ENCODE measurements around the gene OR10J1. TPM values are rescaled to one million over a fixed set of nuclear protein-coding genes. Genes with fewer than 3 reads are reported as not detected.

Gene OR10J1
- polyA plus RNA-seq (ENCODE audit: low read depth in 6 of 6), result not detected

DNA sequence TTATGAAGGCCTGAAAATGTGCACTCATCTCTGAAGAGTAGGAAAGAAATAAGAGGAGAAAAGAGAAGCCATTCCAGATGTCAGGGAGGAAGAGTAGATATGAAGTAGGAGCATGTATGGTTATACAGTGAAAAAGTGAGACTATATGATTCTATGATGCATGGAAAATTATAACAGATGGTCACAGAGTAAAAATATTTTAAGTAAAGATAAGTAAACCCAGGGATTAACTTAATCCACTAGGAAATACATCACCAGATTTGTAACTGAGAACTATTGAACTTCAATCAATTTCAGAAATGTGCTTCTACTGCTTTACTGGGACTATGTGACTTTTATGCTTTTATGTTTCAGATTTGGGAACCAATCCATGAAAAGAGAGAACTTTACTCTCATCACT is at the start of gene OR10J1:
OR10J1 (plus strand) TSS at position 301 of the 400 bp plus-strand sequence; CDS start at position 371, 70 bp downstream.
- no peak for ATAC-seq (ENCODE audit: low read depth in 2 of 2)
- Mint-ChIP-seq H3K4me3 (no peak within 1 kb of the TSS), H3K27ac (no peak within 1 kb of the TSS), H3K36me3 (no peaks in the 10 kb centered on the region), H3K9me3 (peaks cover 0 to 1% (median 0%) of the 10 kb centered on the region in 7 donors), H3K4me1 (peaks cover 0 to 10% (median 0%) of the 10 kb centered on the region in 3 donors), H3K27me3 (peaks cover 18 to 28% (median 19%) of the 10 kb centered on the region in 3 donors)
- DNase-seq, result no peak

DNA sequence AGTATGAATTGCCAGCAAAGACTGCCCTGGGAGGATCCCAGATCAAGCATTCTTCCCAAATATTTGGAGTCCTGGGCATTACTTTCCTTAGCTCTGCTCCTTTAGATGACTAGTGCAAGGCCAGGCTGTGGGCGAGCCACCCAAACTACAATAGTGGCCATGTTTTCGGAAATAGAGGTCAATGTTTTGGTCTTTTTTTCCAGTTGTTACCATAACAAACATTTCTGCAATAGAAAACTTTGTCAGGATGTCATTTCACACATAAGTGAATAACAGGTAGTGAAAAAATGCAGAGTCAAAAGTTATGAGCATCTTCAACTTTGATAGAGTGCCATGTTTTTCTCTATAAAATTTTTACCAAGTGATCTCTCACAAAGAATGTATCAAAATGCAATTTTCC is 32.7 kb upstream of the OR10J1 start:
- H3K9me3 Mint-ChIP-seq, result peaks cover 2 to 9% (median 5%) of the 10 kb centered on the region in 7 donors
- no peak for ATAC-seq (ENCODE audit: low read depth in 2 of 2)
- no peak overlapping the region for H3K4me3 Mint-ChIP-seq
- peaks cover 0 to 10% (median 0%) of the 10 kb centered on the region in 3 donors for H3K27me3 Mint-ChIP-seq
- DNase-seq, result no peak
- no peaks in the 10 kb centered on the region for H3K36me3 Mint-ChIP-seq
- no peak overlapping the region for H3K27ac Mint-ChIP-seq
- H3K4me1 Mint-ChIP-seq, result no peaks in the 10 kb centered on the region

DNA sequence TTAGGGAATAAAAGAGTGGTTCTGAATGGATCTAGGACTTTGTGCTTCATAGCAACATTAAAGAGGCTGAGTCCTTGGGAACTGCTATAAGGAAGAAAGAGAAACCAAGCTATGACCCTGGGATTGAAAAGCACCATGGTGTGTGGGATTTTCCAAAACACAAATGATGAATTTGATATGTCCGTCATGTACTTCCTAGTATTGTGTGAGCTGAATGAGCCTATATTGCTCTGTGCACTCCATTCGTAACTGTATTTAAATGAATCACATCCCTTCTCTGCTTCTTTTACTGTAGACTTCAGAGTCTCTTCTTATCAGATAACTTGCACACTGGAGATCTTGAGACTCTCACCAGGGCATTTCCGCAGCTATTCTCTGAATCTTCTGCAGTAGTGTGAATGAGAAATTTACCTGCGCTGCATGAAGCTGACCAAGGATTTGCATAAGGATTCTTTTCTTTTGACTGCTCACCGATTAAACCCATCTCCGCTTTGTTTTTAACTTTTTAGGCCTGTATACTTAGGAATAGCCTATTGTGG is 30.6 kb upstream of the OR10J1 start:
- peaks cover under 1 to 11% (median 5%) of the 10 kb centered on the region in 7 donors for H3K9me3 Mint-ChIP-seq
- no peak overlapping the region for H3K27ac Mint-ChIP-seq
- H3K27me3 Mint-ChIP-seq, result peaks cover 0 to 10% (median 0%) of the 10 kb centered on the region in 3 donors

GRCh38 chr1:159421821-159422220 is 17.7 kb upstream of the OR10J1 start:
- DNase-seq (no peak), ATAC-seq (ENCODE audit: low read depth in 2 of 2) (no peak)
- Mint-ChIP-seq H3K4me3 (peak overlapping the region in 1 of 8 donors; percentile 37), H3K4me1 (no peaks in the 10 kb centered on the region), H3K36me3 (peaks cover 15% of the 10 kb centered on the region in 2 donors), H3K27me3 (peaks cover 0 to 30% (median 17%) of the 10 kb centered on the region in 3 donors), H3K9me3 (peaks cover 14 to 49% (median 31%) of the 10 kb centered on the region in 7 donors), H3K27ac (no peak overlapping the region)

More for the DNA sequence above, 30.6 kb upstream of the OR10J1 start:
- Mint-ChIP-seq H3K4me1 (no peaks in the 10 kb centered on the region), H3K36me3 (no peaks in the 10 kb centered on the region), H3K4me3 (no peak overlapping the region)
- ATAC-seq (ENCODE audit: low read depth in 2 of 2), result no peak
- no peak for DNase-seq

DNA sequence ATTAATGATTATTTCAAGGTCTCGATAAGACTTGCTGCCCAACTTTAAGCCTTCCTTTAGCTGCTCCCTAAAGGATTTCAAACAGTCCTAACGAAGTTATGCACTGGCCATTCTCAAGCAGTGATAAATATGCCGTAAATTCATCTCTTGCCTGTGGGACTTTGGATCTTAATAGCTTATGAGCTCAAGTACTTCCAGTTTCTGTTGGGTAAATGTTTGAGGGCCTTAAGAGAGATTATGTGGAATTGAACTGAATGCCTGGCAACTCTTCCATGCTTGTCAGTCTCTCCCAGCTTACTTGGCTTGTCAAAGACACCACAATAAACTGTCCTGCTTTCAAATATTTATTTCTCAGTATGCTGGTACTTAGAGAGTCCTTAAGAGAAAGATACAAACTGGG is 11.0 kb upstream of the OR10J1 start:
- Mint-ChIP-seq H3K4me3 (no peak overlapping the region), H3K27me3 (peaks cover 3 to 33% (median 10%) of the 10 kb centered on the region in 3 donors), H3K27ac (no peak overlapping the region)

GRCh38 chr1:159429074-159429861 is 10.3 kb upstream of the OR10J1 start:
- H3K9me3 Mint-ChIP-seq, result peaks cover 0 to 8% (median 0%) of the 10 kb centered on the region in 7 donors
- ATAC-seq (ENCODE audit: low read depth in 2 of 2), result no peak

More for the DNA sequence above, 11.0 kb upstream of the OR10J1 start:
- ATAC-seq (ENCODE audit: low read depth in 2 of 2), result no peak
- no peaks in the 10 kb centered on the region for H3K36me3 Mint-ChIP-seq
- DNase-seq, result no peak
- H3K4me1 Mint-ChIP-seq, result no peaks in the 10 kb centered on the region
- peaks cover 0 to 8% (median 0%) of the 10 kb centered on the region in 7 donors for H3K9me3 Mint-ChIP-seq

GRCh38 chr1:159430985-159431384 is 8.5 kb upstream of the OR10J1 start:
- Mint-ChIP-seq H3K4me1 (peaks cover 0 to under 1% (median 0%) of the 10 kb centered on the region in 3 donors), H3K4me3 (no peak overlapping the region), H3K27ac (no peak overlapping the region), H3K9me3 (peaks cover 0 to 8% (median 0%) of the 10 kb centered on the region in 7 donors), H3K27me3 (peaks cover 4 to 19% (median 14%) of the 10 kb centered on the region in 3 donors), H3K36me3 (no peaks in the 10 kb centered on the region)
- no peak for DNase-seq
- no peak for ATAC-seq (ENCODE audit: low read depth in 2 of 2)

More at GRCh38 chr1:159429074-159429861, 10.3 kb upstream of the OR10J1 start:
- Mint-ChIP-seq H3K4me3 (no peak overlapping the region), H3K27ac (no peak overlapping the region), H3K27me3 (peaks cover 3 to 34% (median 12%) of the 10 kb centered on the region in 3 donors), H3K36me3 (no peaks in the 10 kb centered on the region), H3K4me1 (no peaks in the 10 kb centered on the region)
- no peak for DNase-seq

DNA sequence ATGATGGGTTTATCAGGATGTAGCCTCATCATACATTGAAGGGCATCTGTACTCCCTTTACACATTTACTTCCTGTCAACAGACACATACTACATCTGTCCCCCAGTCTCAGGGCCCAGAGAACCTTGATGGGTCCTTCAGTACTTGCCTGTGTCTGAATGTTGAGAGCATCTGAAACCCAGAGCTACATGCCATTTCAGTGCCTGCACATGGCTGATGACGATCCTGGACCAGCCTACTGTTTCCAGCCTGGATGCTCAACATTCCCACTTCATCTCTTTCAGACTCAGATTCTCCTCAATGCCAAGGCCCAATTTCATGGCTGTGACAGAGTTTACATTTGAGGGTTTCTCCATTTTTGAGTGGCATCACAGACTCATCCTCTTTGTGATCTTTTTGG is 7.6 kb upstream of the OR10J1 start, which contains the start of gene OR10J4:
OR10J4 (plus strand) TSS at position 301 of the 400 bp plus-strand sequence.
- Mint-ChIP-seq H3K27ac (peak within 1 kb of the TSS in 1 of 6 donors; percentile 12), H3K36me3 (no peaks in the 10 kb centered on the region), H3K27me3 (peaks cover 9 to 20% (median 19%) of the 10 kb centered on the region in 3 donors), H3K9me3 (peaks cover 0 to 8% (median 0%) of the 10 kb centered on the region in 7 donors), H3K4me1 (peaks cover 0 to 10% (median 0%) of the 10 kb centered on the region in 3 donors), H3K4me3 (no peak within 1 kb of the TSS)
- ATAC-seq (ENCODE audit: low read depth in 2 of 2), result no peak
- no peak for DNase-seq

DNA sequence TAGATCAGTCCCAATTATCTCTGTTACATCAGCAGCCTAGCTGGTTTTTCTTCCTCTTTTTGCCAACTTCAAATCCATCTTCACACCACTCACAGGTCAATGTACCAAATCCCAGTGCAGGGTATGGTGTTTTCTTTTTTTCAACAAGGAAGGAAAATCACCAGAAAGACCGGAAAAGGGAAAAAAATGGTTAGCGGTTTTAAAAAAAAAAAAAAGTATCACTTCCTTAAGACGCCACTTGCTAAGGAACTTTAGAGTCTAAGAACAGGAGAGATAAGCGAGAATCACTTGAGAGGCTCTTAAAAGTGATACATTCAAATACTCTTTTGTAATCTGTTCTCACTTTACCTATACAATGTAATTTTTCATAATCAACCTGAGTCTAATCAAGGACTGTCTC is 3.1 kb upstream of the OR10J1 start:
- Mint-ChIP-seq H3K36me3 (no peaks in the 10 kb centered on the region), H3K27ac (no peak overlapping the region), H3K9me3 (peaks cover 0 to 8% (median 0%) of the 10 kb centered on the region in 7 donors), H3K4me1 (peaks cover 0 to 10% (median 0%) of the 10 kb centered on the region in 3 donors), H3K4me3 (no peak overlapping the region), H3K27me3 (peaks cover 14 to 35% (median 31%) of the 10 kb centered on the region in 3 donors)
- DNase-seq, result no peak
- no peak for ATAC-seq (ENCODE audit: low read depth in 2 of 2)

- ATAC-seq (ENCODE audit: low read depth in 2 of 2), result no peak
- Mint-ChIP-seq H3K4me1 (peaks cover 0 to 5% (median 0%) of the 10 kb centered on the region in 3 donors), H3K27ac (peak overlapping the region in 1 of 6 donors; percentile 0), H3K36me3 (no peaks in the 10 kb centered on the region), H3K9me3 (no peaks in the 10 kb centered on the region), H3K4me3 (no peak overlapping the region), H3K27me3 (peaks cover 14 to 19% (median 19%) of the 10 kb centered on the region in 3 donors)
- DNase-seq, result no peak
Measured at GRCh38 chr1:159441360-159441759, 1.8 kb downstream of the OR10J1 start.

- H3K27ac Mint-ChIP-seq, result no peak overlapping the region
Measured at GRCh38 chr1:159442428-159442827, 2.9 kb downstream of the OR10J1 start.

GRCh38 chr1:159443066-159443750 is 3.7 kb downstream of the OR10J1 start:
- H3K4me1 Mint-ChIP-seq, result no peaks in the 10 kb centered on the region
- no peak for DNase-seq
- no peak for ATAC-seq (ENCODE audit: low read depth in 2 of 2)
- H3K27ac Mint-ChIP-seq, result no peak overlapping the region
- no peak overlapping the region for H3K4me3 Mint-ChIP-seq
- H3K36me3 Mint-ChIP-seq, result peaks cover 0 to 6% of the 10 kb centered on the region in 2 donors
- H3K27me3 Mint-ChIP-seq, result peaks cover 12 to 19% (median 17%) of the 10 kb centered on the region in 3 donors
- H3K9me3 Mint-ChIP-seq, result peaks cover 4 to 13% (median 6%) of the 10 kb centered on the region in 7 donors

More at GRCh38 chr1:159442428-159442827, 2.9 kb downstream of the OR10J1 start:
- peaks cover 0 to 5% (median 0%) of the 10 kb centered on the region in 7 donors for H3K9me3 Mint-ChIP-seq
- ATAC-seq (ENCODE audit: low read depth in 2 of 2) (no peak), DNase-seq (no peak)
- no peaks in the 10 kb centered on the region for H3K4me1 Mint-ChIP-seq
- H3K4me3 Mint-ChIP-seq, result no peak overlapping the region
- H3K27me3 Mint-ChIP-seq, result peaks cover 14 to 19% (median 16%) of the 10 kb centered on the region in 3 donors
- no peaks in the 10 kb centered on the region for H3K36me3 Mint-ChIP-seq

- ATAC-seq (ENCODE audit: low read depth in 2 of 2) (no peak), DNase-seq (no peak)
- peaks cover 0 to 8% of the 10 kb centered on the region in 2 donors for H3K36me3 Mint-ChIP-seq
- no peaks in the 10 kb centered on the region for H3K4me1 Mint-ChIP-seq
- H3K9me3 Mint-ChIP-seq, result peaks cover 4 to 18% (median 10%) of the 10 kb centered on the region in 7 donors
- H3K27me3 Mint-ChIP-seq, result peaks cover 6 to 19% (median 12%) of the 10 kb centered on the region in 3 donors
- no peak overlapping the region for H3K4me3 Mint-ChIP-seq
- H3K27ac Mint-ChIP-seq, result no peak overlapping the region
Measured at GRCh38 chr1:159444511-159444910, 5.0 kb downstream of the OR10J1 start.

Measured in naive B cell (primary cell).